Adipocyte (in vitro differentiated cells): ENCODE data around the gene AMBRA1.
"Not testable (repeated sequence)": the region's sequence is repeated elsewhere in the genome, so short reads cannot be mapped to it uniquely, and the experiment has no call there.

ENCODE experiments used
- DNase-seq: peaks from one replicate; pipeline ENCODE4 v3.0.0-alpha.2; 2015; ENCODE audit warnings: low read depth
- H3K27me3 ChIP-seq: replicated peaks from 2 replicates; pipeline ENCODE4 v1.7.0; 2013; ENCODE audit warnings: mild to moderate bottlenecking, low read length, moderate library complexity; ENCODE audit not compliant: control insufficient read depth, insufficient read depth
- H3K36me3 ChIP-seq: 2 replicates; pipeline ENCODE4 v1.7.0; 2013; ENCODE audit warnings: low read length, mild to moderate bottlenecking, moderate library complexity; ENCODE audit not compliant: control insufficient read depth, insufficient read depth, severe bottlenecking
- H3K4me1 ChIP-seq: 2 replicates; pipeline ENCODE4 v1.7.0; 2013; ENCODE audit warnings: mild to moderate bottlenecking, low read length, moderate library complexity; ENCODE audit not compliant: control insufficient read depth, insufficient read depth
- H3K4me3 ChIP-seq: 2 replicates; pipeline ENCODE4 v1.7.0; 2013; ENCODE audit warnings: mild to moderate bottlenecking, low read length, moderate library complexity
- H3K9ac ChIP-seq: 2 replicates; pipeline ENCODE4 v1.7.0; 2013; ENCODE audit warnings: mild to moderate bottlenecking, low read length, moderate library complexity
- H3K9me3 ChIP-seq: 2 replicates; pipeline ENCODE4 v1.7.0; 2013; ENCODE audit warnings: mild to moderate bottlenecking, low read length, moderate library complexity; ENCODE audit not compliant: control insufficient read depth

Gene AMBRA1

DNA sequence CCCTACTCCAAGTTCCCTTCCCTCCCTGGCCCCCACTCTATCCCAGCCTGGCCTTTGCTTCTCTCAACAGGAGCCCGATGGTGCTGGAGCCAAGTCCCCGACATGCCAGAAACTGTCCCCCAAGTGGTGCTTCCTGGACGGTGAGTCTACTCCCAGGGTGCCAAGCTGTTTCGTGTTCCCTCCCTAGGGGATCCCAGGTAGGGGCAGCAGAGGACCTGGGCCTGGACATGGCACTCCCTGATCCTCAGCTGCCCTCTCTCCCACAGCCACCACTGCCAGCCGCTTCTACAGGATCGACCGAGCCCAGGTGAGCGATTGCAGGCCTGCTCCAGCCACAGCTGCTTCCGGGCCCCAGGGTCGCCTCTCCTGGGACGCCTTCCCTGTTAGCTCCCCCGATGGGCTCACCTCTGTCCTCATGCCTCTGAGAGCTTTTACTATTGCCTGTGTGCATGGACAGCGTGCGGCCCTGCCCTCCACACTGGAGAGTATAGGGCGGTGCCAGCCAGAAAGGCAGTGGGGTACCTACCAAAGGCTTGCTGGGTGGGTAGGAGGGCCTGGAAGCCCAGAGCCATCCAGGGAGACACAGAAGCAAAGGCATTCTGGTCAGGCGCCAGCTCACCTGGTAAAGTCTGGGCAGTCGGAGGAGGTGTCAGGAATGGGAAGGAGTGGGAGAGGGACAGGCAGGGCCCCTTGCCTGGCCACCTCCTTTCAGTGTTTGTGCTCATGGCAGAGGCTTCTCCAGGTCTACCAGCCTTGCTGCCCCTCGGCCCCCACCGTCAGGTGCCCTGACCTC lies 217.4 kb downstream of the AMBRA1 start:
- no peaks in the 10 kb centered on the region for H3K27me3 ChIP-seq
- DNase-seq = no peak
- H3K9ac ChIP-seq = no peak overlapping the region
- peaks cover 2% of the 10 kb centered on the region for H3K4me1 ChIP-seq
- no peaks in the 10 kb centered on the region for H3K9me3 ChIP-seq
- H3K36me3 ChIP-seq = peaks cover 41% of the 10 kb centered on the region
- no peak overlapping the region for H3K4me3 ChIP-seq

DNA sequence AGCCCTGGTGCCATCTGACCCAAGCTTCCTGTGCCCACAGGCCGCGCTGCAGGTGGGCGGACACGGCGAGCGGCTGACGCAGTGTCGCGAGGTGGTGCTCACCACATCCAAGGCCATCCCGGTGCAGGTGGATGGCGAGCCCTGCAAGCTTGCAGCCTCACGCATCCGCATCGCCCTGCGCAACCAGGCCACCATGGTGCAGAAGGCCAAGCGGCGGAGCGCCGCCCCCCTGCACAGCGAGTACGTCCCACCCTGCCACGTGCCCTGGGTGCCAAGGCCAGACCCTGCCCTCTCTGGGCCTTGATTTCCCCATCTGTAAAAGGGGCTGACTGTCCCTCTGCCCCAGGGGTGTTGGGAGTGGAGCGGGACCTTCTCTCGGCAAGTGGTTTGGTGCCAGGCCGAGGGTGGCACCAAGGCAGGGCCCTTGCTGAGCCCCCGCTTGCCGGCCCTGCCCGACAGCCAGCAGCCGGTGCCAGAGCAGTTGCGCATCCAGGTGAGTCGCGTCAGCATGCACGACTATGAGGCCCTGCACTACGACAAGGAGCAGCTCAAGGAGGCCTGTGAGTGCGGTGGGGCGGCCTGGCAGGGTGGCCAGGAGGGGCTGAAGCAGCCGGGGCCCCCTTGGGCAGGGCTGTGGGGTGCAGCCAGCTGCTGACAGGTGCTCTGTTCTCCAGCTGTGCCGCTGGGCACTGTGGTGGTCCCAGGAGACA lies 218.3 kb downstream of the AMBRA1 start:
- Histone ChIP-seq H3K27me3 (no peaks in the 10 kb centered on the region), H3K9me3 (no peaks in the 10 kb centered on the region), H3K9ac (no peak overlapping the region), H3K4me1 (no peaks in the 10 kb centered on the region), H3K36me3 (peaks cover 43% of the 10 kb centered on the region), H3K4me3 (no peak overlapping the region)
- no peak for DNase-seq

DNA sequence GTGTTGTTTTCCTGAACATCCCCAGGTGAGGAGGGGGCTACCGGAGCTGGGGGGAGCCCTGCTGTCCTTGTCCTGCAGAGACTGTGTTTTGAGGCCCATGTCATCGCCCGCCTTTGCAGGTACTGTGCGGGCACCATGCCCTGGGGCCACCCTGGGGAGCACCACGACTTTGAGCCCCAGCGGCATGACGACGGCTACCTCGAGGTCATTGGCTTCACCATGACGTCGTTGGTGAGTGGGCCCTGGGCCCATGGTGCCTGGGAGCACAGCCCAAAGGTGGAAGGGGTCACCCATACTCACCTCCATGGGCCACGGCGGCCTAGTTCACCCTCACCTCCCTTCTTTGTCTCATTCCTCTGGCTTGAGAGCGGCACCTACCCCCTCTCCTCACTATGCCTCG lies 219.0 kb downstream of the AMBRA1 start:
- H3K4me3 ChIP-seq = no peak overlapping the region
- no peaks in the 10 kb centered on the region for H3K27me3 ChIP-seq
- no peak overlapping the region for H3K9ac ChIP-seq
- DNase-seq = no peak
- no peaks in the 10 kb centered on the region for H3K4me1 ChIP-seq
- H3K36me3 ChIP-seq = peaks cover 49% of the 10 kb centered on the region
- no peaks in the 10 kb centered on the region for H3K9me3 ChIP-seq

DNA sequence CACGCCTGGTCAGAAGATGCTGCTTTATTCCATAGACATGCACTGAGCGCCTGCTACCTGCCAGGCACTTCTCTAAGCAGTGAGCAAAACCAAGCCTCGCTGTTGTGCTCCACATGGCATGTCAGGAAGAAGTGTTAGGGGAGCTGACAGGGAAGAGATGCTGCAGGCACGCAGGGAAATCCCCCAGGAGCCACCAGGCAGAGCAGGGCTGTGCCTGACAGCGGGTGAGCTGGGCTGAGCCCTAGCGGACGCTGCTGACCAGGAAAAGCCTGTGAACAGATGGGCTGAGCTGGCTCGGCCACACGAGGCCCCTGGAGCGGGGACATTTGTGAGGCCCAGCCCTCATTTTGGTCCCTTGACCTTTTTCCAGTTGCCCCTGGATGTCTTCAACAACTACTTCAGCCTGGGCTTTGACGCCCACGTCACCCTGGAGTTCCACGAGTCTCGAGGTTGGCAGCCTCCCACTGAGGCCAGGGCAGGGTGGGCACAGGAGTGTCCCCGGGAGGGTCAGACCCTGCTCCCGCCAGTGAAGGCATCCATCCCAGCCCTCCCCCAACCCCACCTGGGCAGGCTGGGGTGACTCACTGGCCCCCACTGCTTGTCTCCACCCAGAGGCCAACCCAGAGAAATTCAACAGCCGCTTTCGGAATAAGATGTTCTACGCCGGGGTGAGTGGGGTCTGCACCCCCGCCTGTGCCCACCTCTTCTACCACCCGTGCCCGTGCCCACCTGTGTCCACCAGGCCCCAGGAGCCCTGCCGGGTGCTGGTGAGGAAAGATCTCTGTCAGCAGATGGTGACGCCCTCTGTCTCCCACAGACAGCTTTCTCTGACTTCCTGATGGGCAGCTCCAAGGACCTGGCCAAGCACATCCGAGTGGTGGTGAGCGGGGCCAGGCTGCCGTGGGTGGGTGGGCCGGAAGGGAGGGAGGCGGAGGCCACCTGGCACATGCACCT lies 219.8 kb downstream of the AMBRA1 start:
- no peak overlapping the region for H3K9ac ChIP-seq
- no peak for DNase-seq
- no peaks in the 10 kb centered on the region for H3K27me3 ChIP-seq
- H3K36me3 ChIP-seq = peaks cover 51% of the 10 kb centered on the region
- no peaks in the 10 kb centered on the region for H3K4me1 ChIP-seq
- H3K9me3 ChIP-seq = no peaks in the 10 kb centered on the region
- no peak overlapping the region for H3K4me3 ChIP-seq

DNA sequence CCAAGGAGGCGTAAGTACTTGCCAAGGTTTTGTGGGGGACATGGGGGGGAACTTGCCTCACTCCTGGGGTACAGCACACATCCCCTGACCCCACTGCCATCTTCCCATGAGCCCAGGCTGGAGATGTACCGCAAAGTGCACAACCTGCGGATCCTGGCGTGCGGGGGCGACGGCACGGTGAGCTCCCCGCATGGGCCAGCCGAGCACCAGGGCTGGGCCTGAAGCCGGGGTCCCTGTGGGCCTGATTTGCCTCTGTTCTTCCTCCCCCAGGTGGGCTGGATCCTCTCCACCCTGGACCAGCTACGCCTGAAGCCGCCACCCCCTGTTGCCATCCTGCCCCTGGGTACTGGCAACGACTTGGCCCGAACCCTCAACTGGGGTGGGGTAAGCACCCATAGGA lies 221.3 kb downstream of the AMBRA1 start:
- H3K27me3 ChIP-seq, H3K9ac ChIP-seq, H3K4me1 ChIP-seq, H3K9me3 ChIP-seq, H3K4me3 ChIP-seq, DNase-seq: not testable (repeated sequence)
- H3K36me3 ChIP-seq = peaks cover 56% of the 10 kb centered on the region

DNA sequence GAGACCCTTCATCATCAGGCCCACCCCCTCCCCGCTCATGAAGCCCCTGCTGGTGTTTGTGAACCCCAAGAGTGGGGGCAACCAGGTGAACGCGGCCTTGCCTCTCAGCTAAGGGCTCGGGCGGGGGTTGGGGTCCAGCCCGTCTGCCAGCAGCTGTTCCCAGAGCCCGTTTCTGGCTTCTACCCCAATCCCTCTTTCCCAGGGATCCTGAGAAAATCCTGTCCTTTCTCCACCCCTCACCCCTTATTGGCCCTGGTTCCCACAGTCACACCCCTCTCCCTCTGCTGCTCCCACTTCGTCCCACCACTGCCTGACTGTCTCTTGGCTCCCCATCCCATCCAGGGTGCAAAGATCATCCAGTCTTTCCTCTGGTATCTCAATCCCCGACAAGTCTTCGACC lies 221.7 kb downstream of the AMBRA1 start:
- H3K36me3 ChIP-seq = peaks cover 52% of the 10 kb centered on the region

DNA sequence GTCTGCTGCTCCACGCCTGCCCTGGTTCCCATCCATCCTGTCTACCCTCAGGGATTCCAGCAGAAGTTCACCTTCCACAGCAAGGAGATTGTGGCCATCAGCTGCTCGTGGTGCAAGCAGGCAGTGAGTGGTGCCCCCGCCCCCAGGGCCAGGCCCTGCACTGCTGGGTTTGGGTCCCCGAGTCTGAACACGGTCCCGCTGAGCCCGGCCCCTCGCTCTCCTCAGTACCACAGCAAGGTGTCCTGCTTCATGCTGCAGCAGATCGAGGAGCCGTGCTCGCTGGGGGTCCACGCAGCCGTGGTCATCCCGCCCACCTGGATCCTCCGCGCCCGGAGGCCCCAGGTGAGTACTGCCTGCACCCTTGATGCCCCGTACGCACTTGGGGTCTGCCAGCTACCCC lies 222.6 kb downstream of the AMBRA1 start:
- not testable (repeated sequence) for H3K9ac ChIP-seq, H3K27me3 ChIP-seq, H3K4me1 ChIP-seq, H3K9me3 ChIP-seq, H3K4me3 ChIP-seq, DNase-seq
- peaks cover 47% of the 10 kb centered on the region for H3K36me3 ChIP-seq

More for the DNA sequence above, 221.7 kb downstream of the AMBRA1 start:
- Histone ChIP-seq H3K9ac (no peak overlapping the region), H3K4me3 (no peak overlapping the region), H3K27me3 (no peaks in the 10 kb centered on the region), H3K4me1 (no peaks in the 10 kb centered on the region), H3K9me3 (no peaks in the 10 kb centered on the region)
- DNase-seq = no peak

DNA sequence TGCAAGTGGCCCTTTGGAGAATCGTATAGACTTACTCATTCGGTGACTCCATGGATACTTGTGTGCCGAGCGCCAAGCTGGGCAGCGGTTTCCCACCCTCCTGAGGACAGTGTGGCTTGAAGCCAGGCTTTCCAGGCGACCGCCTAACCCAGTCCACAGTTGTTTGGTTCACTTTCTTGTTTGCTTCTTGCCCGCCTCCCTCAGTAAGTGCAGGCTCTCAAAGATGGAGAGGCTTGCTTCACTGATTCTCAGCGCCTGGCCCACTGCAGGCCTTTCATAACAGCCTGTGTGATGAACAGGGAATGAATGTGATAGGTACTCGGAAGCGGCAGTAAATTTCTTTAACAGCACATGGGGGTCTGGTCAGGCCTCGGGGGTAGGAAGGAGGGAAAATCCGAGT lies 223.6 kb downstream of the AMBRA1 start:
- no peaks in the 10 kb centered on the region for H3K27me3 ChIP-seq
- no peaks in the 10 kb centered on the region for H3K9me3 ChIP-seq
- peaks cover 40% of the 10 kb centered on the region for H3K36me3 ChIP-seq
- no peak for DNase-seq
- no peaks in the 10 kb centered on the region for H3K4me1 ChIP-seq
- H3K4me3 ChIP-seq = no peak overlapping the region
- H3K9ac ChIP-seq = no peak overlapping the region

DNA sequence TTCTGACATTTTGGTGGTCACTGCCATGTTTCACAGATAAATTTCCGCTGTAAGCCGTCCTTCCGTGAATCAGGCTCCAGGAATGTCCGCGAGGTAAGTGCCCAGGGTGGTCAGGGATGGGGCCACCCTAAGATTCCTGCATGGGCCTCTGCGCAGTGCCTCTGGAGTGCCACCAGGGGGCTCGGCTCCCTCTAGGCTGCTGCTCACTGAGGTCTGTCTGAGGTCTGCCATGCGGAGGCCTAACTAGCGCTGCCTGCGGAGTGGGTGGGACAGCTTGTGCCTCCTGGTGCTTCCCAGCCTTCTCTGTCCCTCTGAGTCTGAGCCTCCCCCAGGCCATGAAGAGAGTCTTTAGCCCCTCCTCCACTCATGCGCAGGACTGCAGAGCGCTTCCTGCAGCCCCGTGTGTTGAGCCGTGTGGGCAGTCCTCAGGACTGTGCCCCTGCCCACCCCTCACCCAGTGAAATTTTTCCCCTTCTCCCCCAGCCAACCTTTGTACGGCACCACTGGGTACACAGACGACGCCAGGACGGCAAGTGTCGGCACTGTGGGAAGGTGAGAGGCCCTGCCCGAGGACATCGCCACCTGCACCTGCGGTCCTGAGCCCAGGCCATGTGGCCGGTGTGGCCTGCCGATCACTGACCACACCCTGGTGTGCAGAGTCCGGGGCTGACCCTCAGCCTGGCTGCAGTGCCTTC lies 224.2 kb downstream of the AMBRA1 start:
- Histone ChIP-seq H3K4me1 (no peaks in the 10 kb centered on the region), H3K36me3 (peaks cover 33% of the 10 kb centered on the region), H3K9ac (no peak overlapping the region), H3K9me3 (no peaks in the 10 kb centered on the region), H3K27me3 (no peaks in the 10 kb centered on the region), H3K4me3 (no peak overlapping the region)
- DNase-seq = peak; percentile 87

DNA sequence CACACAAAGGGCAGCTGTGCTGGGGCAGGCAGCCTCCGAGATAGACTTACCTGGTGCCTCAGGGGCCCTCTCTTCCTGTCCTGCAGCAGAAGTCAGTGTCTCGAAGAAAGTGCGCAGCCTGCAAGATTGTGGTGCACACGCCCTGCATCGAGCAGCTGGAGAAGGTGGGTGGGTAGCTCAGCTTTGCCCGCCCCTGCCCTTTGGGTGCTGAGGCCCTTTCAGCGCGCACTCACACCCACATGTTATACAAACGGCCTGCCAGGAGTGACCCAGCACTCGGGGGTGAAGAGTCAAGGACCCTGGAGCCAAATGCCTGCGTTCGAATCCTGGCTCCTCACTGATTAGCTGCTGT lies 225.9 kb downstream of the AMBRA1 start:
- Histone ChIP-seq H3K4me3 (no peak overlapping the region), H3K9ac (no peak overlapping the region), H3K9me3 (no peaks in the 10 kb centered on the region), H3K4me1 (peaks cover 6% of the 10 kb centered on the region), H3K27me3 (no peaks in the 10 kb centered on the region), H3K36me3 (peaks cover 23% of the 10 kb centered on the region)
- no peak for DNase-seq
